Brain microvascular endothelial cell (primary cell): ENCODE results near the gene PBX1.
A peak's percentile ranks its signal among the peaks of the same experiment; 100 is the strongest.

Experiments
- DNase-seq: peaks from one replicate; pipeline ENCODE4 v3.0.0-alpha.2; 2020
- H3K27ac ChIP-seq: fragments of 250-450 bp; sonication (Bioruptor Pico); 2 replicates; pipeline ENCODE4 v1.5.1; 2020; ENCODE audit warnings: mild to moderate bottlenecking, moderate library complexity
- H3K27me3 ChIP-seq: fragments of 250-450 bp; sonication (Bioruptor Pico); replicated peaks from 2 replicates; pipeline ENCODE4 v1.5.1; 2020; ENCODE audit warnings: mild to moderate bottlenecking
- H3K36me3 ChIP-seq: fragments of 250-450 bp; sonication (Bioruptor Pico); replicated peaks from 2 replicates; pipeline ENCODE4 v1.5.1; 2020; ENCODE audit warnings: mild to moderate bottlenecking
- H3K4me3 ChIP-seq: 2 replicates; pipeline ENCODE4 v1.5.1; 2011; ENCODE audit warnings: low read depth, mild to moderate bottlenecking, control low read depth, low read length, moderate library complexity
- in situ Hi-C: cut with HindIII; loops from 2 replicates; pipeline ENCODE4 v1.10.0; 2017; ENCODE audit warnings: low sequenced_read_pairs, low pct_ligation_motif_present
- TF ChIP-seq, protein P1 (sequence below): IDR thresholded peaks from 2 replicates; pipeline ENCODE4 v1.5.1; 2011; ENCODE audit warnings: low read depth, mild to moderate bottlenecking, moderate library complexity, low read length, control low read depth, inconsistent platforms; ENCODE audit errors: missing control alignments

PBX1 gene

GRCh38 chr1:164638492-164639202, 79.7 kb downstream of the PBX1 start:
- no peaks in the 10 kb centered on the region for H3K36me3 ChIP-seq
- in situ Hi-C loops, result loop anchor here (25.0 kb wide), 1 partner anchor 149 kb away; no protein-coding TSS in a partner anchor
- peak overlapping the region; percentile 4 for H3K27ac ChIP-seq
- TF ChIP-seq, protein P1, sequence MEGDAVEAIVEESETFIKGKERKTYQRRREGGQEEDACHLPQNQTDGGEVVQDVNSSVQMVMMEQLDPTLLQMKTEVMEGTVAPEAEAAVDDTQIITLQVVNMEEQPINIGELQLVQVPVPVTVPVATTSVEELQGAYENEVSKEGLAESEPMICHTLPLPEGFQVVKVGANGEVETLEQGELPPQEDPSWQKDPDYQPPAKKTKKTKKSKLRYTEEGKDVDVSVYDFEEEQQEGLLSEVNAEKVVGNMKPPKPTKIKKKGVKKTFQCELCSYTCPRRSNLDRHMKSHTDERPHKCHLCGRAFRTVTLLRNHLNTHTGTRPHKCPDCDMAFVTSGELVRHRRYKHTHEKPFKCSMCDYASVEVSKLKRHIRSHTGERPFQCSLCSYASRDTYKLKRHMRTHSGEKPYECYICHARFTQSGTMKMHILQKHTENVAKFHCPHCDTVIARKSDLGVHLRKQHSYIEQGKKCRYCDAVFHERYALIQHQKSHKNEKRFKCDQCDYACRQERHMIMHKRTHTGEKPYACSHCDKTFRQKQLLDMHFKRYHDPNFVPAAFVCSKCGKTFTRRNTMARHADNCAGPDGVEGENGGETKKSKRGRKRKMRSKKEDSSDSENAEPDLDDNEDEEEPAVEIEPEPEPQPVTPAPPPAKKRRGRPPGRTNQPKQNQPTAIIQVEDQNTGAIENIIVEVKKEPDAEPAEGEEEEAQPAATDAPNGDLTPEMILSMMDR, result no peak
- H3K27me3 ChIP-seq, result no peaks in the 10 kb centered on the region
- no peak for DNase-seq
- no peak overlapping the region for H3K4me3 ChIP-seq

GRCh38 chr1:164640686-164641352, 81.8 kb downstream of the PBX1 start:
- no peak for DNase-seq
- Histone ChIP-seq H3K27ac (no peak overlapping the region), H3K27me3 (no peaks in the 10 kb centered on the region), H3K4me3 (no peak overlapping the region), H3K36me3 (no peaks in the 10 kb centered on the region)
- in situ Hi-C loops, result loop anchor here (25.0 kb wide), 1 partner anchor 146 kb away; no protein-coding TSS in a partner anchor
- TF ChIP-seq, protein P1, result no peak

DNA sequence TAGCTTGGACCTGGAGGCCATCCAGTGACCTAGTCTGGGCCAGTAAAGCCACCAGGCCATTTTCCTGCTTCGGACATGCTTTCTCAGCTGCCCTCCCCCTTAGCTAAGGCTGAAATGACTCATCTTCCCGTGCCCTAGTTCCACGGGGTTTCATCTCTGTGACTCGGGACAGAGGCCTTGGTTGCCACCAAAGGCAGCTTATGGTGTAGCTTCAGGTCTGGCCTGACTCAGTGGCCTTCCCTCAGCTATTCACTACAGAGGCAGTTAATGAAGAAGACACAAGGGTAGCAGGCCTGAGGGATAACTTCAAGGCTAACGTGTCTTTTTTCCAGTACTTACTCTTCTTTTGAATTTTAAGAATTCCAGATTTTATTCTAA, 82.4 kb downstream of the PBX1 start:
- Histone ChIP-seq H3K36me3 (no peaks in the 10 kb centered on the region), H3K27ac (no peak overlapping the region), H3K4me3 (no peak overlapping the region), H3K27me3 (no peaks in the 10 kb centered on the region)
- TF ChIP-seq, protein P1, result no peak
- DNase-seq, result peak; percentile 20
- in situ Hi-C loops, result loop anchor here (25.0 kb wide), 1 partner anchor 146 kb away; no protein-coding TSS in a partner anchor

DNA sequence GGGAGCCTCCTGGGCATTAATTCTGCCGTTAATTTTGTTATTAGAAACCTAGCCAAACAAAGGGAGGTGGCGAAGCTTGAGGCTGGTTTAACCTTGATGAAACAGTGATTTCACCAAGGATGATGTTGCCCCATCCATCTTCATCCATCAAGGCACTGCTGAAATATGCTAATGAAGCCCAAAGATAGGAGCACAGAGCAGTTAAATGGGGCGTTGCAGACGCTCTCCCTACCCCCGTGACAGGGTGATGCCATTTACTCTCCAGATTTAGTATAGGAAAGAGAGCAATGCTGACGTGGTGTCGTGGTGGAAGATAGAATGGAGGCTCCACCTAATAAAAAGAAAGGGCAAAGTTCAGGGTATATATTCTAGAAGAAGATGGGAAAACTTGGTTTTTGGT, 84.0 kb downstream of the PBX1 start:
- H3K27me3 ChIP-seq, result no peaks in the 10 kb centered on the region
- in situ Hi-C loops, result loop anchor here (25.0 kb wide), 1 partner anchor 144 kb away; no protein-coding TSS in a partner anchor
- no peak overlapping the region for H3K27ac ChIP-seq
- H3K36me3 ChIP-seq, result no peaks in the 10 kb centered on the region
- no peak overlapping the region for H3K4me3 ChIP-seq
- no peak for DNase-seq
- TF ChIP-seq, protein P1, result no peak

DNA sequence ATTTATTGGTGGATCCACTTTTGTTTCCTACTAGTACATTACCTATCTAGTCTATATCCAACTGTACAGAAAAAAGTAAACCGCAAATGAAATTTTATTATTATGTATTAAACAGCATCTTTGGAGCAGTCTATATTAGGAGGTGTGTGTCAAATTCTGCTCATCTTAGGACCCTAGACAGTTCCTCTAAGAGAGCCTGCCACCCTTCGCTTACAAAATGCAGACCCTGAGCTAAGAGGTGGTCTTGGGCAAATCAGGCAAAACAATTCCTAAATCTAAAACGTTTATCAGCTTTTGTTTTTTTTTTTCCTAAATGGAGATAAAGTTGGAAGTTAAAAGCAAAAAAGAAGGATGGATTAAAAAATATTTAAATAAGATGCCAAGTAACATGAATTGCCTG, 85.3 kb downstream of the PBX1 start:
- Histone ChIP-seq H3K27me3 (no peaks in the 10 kb centered on the region), H3K27ac (no peak overlapping the region), H3K36me3 (no peaks in the 10 kb centered on the region), H3K4me3 (no peak overlapping the region)
- no peak for DNase-seq
- in situ Hi-C loops, result loop anchor here (25.0 kb wide), 1 partner anchor 143 kb away; no protein-coding TSS in a partner anchor
- TF ChIP-seq, protein P1, result no peak
